Cardiac septum (tissue), 1 donor: ENCODE data around the gene PNMA1. TPM values are rescaled to one million over a fixed set of nuclear protein-coding genes. Genes with fewer than 3 reads are reported as not detected.
A peak's percentile ranks its signal among the peaks of the same experiment; 100 is the strongest.
"Not testable (repeated sequence)": the region's sequence is repeated elsewhere in the genome, so short reads cannot be mapped to it uniquely, and the experiment has no call there.

ENCODE experiments used
- DNase-seq: peaks from one replicate; pipeline ENCODE4 v3.0.0-alpha.2; 2020; ENCODE audit warnings: low spot score
- intact Hi-C: fragments of 100-400 bp; cut with DNase I; formaldehyde crosslinking; loops from one replicate; pipeline ENCODE4 v1.14.0; 2022
- total RNA-seq: library from RNA; stranded (reverse); fragmentation: NEBNext Ultra II Directional; extraction: Animal tissue kit (Norgen Biotek cat#: 25700); gene quantifications from one replicate; pipeline ENCODE4 v1.2.1, GENCODE V29; 2021
- donor health status: DM: no; HTN: no; CAD: no.

PNMA1 gene
- total RNA-seq, 1 donor from 2014 or later: 45.9 TPM

DNA sequence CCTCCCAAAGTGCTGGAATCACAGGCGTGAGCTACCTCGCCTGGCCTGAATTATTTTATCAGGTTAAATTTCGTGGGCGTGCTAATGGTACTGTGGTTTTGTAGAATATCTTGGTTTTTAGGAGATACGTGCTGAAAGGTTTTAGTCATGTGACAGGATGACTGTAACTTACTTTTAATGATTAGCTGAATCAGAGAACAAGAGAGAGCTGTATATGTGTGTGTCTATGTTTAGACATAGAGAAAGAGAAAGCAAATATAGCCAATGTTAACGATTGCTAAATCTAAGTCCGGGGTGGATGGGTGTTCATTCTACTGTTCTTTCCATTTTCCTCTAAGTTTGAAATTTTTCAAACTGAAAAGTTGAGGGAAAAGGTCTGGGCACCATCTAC is 9.2 kb upstream of the PNMA1 start:
- intact Hi-C loops: loop anchor here (10.0 kb wide), 1 partner anchor 221 kb away; no protein-coding TSS in a partner anchor
- DNase-seq: no peak

DNA sequence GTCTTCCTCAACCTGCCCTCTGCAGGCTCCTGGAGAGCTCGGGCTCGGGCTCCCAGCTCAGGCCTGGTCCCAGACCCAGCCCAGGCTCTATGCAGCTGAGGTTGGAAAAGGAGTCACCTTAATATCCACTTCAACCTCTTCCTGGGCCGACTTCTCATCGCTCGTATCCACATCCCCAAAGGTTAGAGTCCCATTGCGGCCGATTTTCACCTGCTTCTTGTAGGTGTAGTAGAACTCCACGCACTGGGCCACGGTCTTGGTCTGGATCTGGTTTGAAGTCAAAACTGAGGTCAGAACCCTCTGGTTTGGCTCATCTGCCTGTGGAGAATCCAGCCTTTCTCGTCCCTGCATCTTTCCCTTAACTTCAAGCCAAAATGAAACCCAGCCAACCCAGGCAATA is 8.4 kb upstream of the PNMA1 start:
- DNase-seq: no peak
- intact Hi-C loops: loop anchor here (10.0 kb wide), 1 partner anchor 222 kb away; no protein-coding TSS in a partner anchor

DNA sequence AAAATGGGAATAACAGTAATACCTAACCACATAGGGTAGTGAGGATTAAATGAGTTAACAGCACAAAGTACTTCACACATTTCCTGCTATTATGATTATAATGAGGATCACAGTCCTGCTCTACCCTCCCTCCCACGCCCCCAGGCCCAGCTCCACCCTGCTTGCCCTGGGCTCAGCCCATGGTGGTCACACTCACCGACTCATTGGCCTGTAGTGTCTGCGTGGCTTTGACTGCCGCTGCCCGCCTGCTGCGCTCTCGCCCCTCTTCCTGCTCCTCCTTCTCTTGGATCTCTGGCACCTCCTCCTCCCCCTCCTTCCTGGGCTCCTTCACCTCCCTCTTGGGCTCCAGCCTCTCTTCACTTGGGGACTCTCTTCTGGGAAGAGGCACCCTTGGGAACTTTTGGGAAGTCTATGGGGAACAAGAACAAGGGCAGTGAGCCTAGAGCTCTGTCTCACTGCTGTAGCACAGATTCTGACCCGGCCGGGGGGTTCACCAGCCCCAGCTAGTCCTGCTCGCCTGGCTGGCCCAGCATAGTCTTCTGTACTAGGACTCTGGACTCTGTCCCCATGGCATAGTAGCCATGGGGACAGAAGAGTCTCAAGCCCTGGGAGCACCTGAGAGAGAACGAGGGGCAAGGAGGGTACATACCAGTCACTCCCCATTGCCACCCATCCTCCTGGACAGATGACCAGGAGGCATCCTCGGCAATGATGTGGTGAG is 7.1 kb upstream of the PNMA1 start:
- DNase-seq: no peak
- intact Hi-C loops: loop anchor here (10.0 kb wide), 1 partner anchor 224 kb away; no protein-coding TSS in a partner anchor

DNA sequence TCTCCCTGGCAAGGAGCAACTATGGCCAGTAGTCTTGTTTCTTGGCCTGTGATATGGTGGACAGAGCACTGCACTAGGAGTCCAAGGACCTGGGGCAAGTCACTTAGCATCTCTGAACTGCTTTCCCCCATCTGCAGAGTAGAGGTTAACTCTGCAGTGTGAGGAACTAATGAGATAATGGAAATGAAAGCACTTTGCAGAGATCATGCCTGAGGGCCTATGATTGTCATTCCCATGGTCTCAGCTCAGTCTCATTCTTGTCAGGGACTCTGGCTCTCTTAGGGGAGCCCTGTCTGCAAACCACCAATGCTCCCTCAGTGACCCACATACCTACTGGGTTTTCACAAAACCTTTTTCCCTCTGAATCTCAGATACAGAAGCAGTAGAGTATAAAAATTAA is 6.5 kb upstream of the PNMA1 start:
- no peak for DNase-seq
- intact Hi-C loops: loop anchor here (10.0 kb wide), 1 partner anchor 224 kb away; no protein-coding TSS in a partner anchor

DNA sequence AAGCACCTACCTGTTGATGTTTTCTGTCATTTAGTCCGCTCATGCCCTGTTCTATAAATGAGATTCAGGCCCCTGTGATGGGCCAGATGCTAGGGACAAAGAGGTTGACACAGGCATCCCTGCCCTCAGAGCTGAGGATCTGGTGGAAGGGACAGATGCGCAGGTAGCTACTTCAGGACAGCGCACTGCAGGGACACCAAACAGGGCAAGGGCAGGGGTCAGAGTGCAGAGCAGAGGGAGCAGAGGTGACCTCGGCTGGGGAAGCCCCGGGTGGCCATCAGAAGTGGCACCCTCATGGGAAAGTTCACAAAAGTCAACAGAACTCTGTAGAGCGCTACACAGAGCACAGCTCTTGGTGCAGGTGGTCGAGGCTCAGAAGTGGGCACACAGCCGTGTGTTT is 5.6 kb upstream of the PNMA1 start:
- DNase-seq: no peak
- intact Hi-C loops: loop anchor here (10.0 kb wide), 1 partner anchor 225 kb away; no protein-coding TSS in a partner anchor

DNA sequence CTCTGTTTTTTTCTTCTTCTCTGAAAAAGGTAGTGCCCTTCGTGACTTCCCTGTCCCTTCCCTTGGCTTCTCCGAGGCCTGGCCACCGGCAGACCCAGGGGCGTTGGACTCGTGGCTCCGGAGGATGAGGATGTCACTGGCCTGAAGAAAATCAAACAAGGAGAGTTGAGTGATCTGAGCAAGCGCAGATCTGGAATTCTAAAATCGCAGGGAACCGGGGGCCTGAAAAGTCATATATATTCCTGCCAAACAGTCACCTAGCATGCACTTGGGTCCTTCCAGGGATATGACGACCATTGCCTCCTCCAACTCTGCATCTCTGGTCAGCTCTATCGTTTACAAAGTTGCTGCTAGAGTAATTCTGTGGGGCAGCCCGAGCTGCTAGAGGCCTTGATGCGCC is 5.2 kb upstream of the PNMA1 start:
- no peak for DNase-seq
- intact Hi-C loops: no loop called here

DNA sequence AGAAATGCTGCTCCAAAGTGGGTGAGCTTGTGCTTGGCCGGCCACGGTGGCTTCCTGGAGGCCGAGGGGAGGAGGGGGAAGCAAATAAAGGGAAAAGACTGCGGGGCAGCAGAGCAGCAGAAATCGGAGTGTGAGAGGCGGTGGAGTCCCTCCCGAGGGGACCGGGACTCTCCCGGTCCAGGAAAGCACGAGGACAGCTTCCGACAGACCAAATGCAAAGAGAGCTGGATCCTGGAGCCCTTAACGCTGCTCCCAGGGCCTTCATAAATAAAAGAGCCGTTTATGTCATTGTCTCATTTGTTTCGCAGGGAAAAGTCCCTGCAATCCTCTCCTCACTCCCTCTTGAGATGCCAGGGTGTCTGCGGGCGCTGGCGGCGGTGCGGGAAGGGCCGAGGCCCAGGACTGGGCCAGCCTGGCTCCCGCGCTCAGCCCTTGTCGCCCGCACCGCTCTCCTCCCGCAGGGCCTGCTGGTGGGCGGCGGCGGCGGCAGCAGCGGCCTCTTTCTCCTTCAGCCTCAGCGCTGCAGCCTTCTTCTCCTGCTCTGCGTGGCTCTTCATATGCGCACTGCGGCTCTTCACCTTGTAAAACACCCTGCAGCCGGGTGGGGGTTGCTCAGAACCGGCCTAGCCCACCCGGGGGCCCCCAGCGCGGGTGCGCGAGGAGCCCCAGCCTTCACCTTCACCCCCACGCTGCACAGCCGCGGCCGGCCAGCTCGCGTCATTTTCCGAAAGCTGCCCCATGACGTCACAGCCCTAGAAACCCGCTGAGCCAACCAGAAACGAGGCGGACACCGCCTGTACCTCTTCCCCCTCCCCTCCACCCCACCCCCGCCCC is 4.5 kb upstream of the PNMA1 start:
- peak; percentile 79 for DNase-seq
- intact Hi-C loops: no loop called here

DNA sequence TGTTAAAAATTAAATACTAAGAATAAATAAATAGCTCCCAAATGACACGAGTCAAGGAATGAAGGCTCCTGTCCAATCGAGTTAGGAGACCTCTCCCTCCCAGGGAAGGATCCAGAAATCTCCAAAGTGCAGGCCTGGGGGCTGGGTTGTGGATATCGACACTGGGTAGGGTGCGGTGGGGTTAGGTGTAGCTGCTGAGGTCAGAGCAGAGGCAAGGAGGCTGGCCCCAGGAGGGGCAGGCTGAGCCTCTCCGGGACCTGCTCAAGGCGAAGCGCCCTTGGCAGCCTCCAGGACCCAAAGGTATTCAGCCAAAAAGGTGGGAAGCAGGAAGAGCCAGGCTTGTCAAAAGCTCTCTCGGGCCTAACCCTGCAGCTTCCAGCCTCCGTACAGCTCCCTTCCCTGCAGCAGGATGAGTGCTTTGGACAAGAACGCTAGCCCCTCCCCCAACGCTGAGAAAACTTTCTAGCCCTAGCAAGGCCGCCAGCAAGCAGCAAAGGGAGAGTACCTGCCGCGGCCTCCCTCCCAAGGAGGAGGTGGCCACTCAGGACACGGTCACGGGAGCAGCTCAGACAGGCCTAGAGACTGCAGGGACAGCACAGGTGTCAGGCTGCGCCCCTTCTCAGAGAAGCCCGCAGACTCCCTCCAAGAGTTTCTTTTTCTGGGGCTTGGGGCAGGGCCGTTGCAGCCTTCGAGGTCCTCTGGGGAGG is 3.7 kb upstream of the PNMA1 start:
- no peak for DNase-seq
- intact Hi-C loops: no loop called here

DNA sequence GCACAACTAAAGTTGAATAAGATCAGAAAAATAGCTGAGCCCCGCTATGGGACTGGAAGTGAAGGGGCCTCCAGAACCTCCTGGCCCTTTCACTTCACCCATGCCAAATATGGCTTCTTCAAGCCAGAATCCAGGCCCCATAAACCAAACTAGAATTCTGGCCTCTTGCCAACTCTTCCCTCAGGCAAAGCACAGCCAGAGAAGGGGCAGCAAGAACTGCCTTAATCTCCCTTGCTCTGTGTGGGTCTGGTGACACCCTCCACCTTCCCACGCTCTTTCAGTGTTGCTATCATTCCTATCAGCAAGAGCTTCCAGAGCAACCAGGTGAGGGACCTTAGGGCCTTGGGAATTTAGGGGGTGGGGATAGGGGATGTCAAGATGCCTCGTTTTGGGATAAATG is 3.1 kb upstream of the PNMA1 start:
- DNase-seq: no peak
- intact Hi-C loops: no loop called here

DNA sequence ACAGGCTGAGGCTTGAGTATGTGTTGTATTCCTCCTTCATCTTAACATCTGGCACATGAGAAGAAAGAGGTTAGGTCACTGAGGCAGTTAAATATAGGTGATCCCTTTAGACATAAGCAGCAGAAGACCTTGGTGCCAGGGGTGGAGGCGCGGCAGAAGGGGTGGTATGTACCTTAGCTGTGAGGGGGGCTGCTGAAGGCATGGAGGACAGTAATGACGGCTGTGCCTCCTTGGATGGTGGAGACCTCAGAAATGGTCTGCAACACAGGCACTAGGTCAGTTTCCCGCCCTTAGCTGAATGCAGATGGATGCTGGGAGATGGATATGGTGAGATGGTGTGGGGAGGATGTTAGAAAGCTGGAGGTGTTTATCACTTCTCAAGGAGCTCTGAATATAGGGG is 1.5 kb upstream of the PNMA1 start:
- no peak for DNase-seq
- intact Hi-C loops: no loop called here

DNA sequence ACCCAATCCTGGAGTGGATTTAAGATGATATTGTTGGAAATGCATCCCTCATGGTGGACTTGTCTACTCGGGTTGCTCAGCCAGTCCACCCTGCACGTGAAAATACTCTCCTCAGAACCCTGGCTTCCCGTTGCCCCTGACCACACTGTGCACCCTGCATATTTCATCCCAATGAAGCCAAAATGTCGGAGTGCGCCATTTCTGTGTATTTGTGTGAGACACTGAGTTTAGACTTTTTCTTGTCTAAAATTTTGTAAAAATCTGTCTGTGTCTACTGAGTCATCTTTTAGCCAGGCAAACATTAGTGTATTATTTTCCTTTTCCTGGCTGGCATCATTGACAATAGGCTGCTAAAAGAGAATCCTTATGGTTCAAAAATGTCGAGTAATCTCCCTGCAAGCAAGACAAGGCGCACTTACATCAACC is 485 bp upstream of the PNMA1 start:
- no peak for DNase-seq
- intact Hi-C loops: loop anchor here (5.0 kb wide), 2 partner anchors 72 to 73 kb away; partner anchors contain the start of gene DNAL1

DNA sequence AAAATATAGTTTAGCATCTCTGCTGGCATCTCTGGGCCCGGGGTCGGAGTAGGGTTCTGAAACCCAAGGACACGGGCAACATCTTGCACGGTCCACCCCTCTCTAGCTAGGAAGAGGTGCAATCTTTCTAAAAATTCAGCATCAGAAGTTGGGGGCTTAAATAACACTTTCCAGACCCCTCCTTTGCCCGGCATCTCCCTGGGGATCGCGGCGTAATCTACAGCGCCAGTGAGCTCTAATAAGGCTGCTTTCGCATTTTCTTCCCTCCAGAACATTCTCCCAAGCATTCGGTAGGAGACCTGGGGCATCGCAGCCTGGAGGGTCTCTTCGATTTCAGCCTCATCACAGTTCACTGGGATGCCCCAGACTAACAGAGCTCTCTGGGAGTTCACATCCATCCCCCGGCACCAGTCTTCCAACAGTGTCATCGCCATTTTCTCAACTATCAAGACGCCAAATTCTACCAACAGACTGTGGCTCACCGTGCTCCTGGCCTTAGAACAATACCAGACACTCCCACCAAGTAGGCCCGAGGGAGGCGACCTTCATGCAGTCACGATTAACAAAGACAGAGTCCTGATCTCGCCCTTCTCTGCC is 880 bp downstream of the PNMA1 start:
- no peak for DNase-seq
- intact Hi-C loops: loop anchor here (5.0 kb wide), 2 partner anchors 71 to 74 kb away; partner anchors contain the start of gene DNAL1

DNA sequence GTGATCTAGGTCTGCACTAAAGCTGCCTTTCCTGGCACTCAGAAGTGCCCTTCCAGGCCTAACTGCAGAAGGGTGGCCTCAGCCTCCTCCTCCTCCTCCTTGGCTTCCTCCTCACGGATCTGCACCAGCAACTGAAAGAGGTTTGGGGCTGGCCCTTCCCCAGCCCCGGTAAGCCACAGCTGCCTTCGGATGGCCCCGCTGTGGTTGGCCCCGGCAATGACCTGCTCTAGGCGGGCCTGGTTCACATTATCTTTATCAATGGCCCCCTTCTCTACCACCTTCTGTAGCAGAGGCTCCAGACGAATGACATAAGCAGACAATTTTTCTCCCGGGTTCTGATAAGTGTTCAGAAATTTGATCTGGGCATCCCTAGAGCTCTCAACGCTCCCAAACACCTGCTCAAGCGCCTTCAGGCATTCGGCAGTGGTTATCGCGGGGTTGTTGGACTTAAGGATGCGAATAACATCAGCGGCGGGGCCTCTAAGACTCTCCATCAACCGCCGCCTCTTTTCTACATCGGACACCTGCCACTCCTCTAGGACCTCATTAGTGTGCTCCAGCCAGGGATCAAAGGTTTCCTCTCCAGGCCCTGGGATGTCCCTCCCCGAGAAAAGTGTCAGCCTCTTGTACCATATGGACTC is 1.5 kb downstream of the PNMA1 start:
- intact Hi-C loops: loop anchor here (5.0 kb wide), 2 partner anchors 70 to 75 kb away; partner anchors contain the start of gene DNAL1
- DNase-seq: no peak

DNA sequence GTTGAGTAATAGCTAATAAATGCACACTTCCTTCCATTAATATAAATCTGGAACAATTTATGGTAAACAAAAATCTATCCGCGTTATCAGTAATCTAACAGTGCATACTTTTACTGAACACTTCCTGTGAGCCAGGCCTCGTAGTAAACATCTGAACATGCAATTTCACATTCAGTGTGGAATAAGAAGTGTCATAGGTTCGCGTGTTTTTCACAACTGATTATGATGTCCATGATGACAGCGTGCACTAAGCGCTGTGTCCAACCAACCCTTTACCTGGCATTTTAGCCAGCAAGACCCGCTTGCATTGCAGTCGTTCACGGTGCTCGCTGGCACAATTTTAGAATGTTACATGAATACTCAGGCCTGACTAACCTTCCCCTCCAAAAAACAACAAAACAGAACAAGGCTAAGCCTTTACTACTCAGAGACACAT is 2.1 kb downstream of the PNMA1 start:
- intact Hi-C loops: loop anchor here (5.0 kb wide), 2 partner anchors 70 to 75 kb away; partner anchors contain the start of gene DNAL1
- DNase-seq: no peak

DNA sequence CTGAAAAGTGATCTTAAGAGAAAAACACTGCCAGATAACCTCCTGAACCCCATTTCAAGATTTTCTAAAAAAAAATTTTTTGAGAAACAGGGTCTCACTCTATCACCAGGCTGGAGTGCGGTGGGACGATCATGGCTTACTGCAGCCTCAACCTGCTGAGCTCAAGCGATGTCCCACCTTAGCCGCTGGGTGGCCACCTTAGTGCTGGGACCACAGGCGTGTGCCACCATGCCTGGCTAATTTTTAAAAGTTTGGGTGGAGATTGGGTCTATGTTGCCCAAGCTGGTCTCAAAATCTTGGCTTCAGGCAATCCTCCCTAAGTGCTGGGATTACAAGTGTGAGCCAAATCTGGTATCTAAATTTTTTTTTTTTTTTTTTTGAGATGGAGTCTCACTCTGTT is 3.4 kb downstream of the PNMA1 start:
- intact Hi-C loops: loop anchor here (5.0 kb wide), 2 partner anchors 68 to 77 kb away; partner anchors contain the start of gene DNAL1

DNA sequence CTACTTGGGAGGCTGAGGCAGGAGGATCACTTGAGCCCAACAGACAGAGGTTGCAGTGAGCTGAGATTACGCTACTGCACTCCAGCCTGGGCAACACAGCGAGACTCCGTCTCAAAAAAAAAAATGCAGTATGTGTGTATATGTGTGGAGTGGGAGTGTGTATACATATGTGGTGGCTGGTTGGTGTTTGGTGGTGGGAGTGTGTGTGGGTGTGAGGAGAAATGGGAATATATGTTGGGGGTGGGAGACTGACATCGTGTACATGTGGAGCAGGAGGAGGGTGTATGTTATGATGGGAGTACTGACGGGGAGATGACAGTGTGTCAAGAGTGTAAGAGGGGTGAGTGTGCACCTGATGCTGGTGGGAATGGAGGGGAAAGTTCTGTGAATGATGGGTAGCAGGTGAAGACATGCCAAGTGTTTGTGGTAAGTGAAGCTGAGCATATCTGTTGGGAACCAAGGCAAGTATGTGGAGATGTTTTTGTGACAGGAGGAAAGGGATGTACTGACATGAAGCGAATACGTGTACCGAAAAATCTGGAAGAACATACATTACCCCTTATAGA is 4.2 kb downstream of the PNMA1 start:
- DNase-seq: no peak
- intact Hi-C loops: loop anchor here (5.0 kb wide), 2 partner anchors 68 to 77 kb away; partner anchors contain the start of gene DNAL1

More for the DNA sequence above, 3.4 kb downstream of the PNMA1 start:
- DNase-seq: no peak

DNA sequence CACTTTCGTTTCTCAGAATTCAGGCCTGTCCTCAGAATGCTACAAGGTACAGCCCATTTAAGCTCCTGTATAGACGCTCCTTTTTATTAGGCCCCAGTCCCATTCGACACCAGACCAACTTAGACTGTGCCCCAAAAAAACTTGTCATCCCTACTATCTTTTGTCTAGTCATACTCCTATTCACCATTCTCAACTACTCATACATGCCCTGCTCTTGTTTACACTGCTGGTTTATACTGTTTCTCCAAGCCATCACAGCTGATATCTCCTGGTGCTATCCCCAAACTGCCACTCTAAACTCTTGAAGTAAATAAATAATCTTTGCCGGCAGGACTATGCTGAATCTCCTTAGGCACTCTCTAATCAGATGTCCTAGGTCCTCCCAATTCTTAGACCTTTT is 6.1 kb downstream of the PNMA1 start:
- intact Hi-C loops, DNase-seq: not testable (repeated sequence)

DNA sequence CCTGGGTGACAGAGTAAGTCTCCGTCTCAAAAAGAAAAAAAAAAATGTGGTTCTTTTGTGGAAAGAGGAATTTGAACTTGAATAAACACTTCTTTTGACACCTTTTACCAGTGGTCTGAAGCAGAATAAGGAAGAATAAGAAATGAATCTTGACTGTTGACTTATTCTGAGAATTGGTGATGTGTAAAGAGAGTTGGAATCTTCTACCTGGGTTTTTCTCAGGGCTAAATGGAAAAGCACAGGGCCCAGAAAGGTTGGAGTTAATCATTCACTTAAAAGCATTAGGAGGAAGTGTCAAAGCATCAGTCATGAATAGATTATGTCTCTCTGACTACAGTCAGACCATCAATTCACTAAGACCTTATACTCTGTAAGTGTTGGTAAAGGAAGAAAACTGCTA is 13.9 kb downstream of the PNMA1 start:
- intact Hi-C loops: no loop called here
- no peak for DNase-seq
